GM23338 (cell line): ENCODE data around the gene MORN2.

Experiments used
- EZH2 ChIP-seq: fragments of 200-600 bp; sonication (generic); IDR thresholded peaks from one replicate; pipeline ENCODE4 v1.8.0; 2017; ENCODE audit warnings: antibody characterized with exemption, mild to moderate bottlenecking, low read depth; ENCODE audit not compliant: unreplicated experiment
- STAT1 ChIP-seq: IDR thresholded peaks from one replicate; pipeline ENCODE4 v1.6.1; 2016; ENCODE audit warnings: antibody characterized with exemption; ENCODE audit not compliant: unreplicated experiment
- ZNF114 ChIP-seq: fragments of 250-450 bp; sonication (Bioruptor Pico); IDR thresholded peaks from 2 replicates; pipeline ENCODE4 v1.5.0; 2020; ENCODE audit warnings: mild to moderate bottlenecking, moderate library complexity
- TF ChIP-seq, protein P1 (sequence below), 2 experiments: fragments of 200-600 bp in 1 of 2; sonication (generic) in 1 of 2; conservative IDR thresholded peaks; 2 replicates each; pipeline versions ENCODE4 v1.5.1 to v1.6.1; 2016 to 2017; ENCODE audit warnings: antibody characterized with exemption in 2 of 2, low read depth in 2 of 2, mild to moderate bottlenecking in 2 of 2, moderate library complexity in 1 of 2
- TF ChIP-seq, protein P2 (sequence below): IDR thresholded peaks from one replicate; pipeline ENCODE4 v1.6.1; 2018; ENCODE audit warnings: antibody characterized with exemption; ENCODE audit not compliant: unreplicated experiment

DNA sequence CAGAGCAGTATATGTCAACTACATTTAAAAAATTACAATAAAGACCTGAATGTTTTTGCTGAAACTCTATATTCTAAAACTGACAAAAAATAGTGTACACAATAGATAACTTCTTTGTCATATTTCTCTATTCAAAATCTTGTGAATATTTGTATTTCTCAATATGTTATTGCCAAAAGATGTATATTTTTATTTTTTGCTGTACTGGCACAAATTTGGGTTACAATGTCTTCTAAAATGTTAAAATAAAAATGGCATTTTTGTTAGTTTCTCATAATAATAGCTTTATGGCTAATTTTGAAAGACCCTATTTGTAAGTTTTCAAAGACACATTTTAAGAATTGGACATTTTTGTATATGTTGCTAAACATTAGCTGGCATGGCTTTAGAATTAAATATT is 13.3 kb downstream of the MORN2 start:
- TF ChIP-seq STAT1 (no peak), EZH2 (no peak), ZNF114 (CRISPR knock-in tag) (no peak)
- TF ChIP-seq, protein P1, sequence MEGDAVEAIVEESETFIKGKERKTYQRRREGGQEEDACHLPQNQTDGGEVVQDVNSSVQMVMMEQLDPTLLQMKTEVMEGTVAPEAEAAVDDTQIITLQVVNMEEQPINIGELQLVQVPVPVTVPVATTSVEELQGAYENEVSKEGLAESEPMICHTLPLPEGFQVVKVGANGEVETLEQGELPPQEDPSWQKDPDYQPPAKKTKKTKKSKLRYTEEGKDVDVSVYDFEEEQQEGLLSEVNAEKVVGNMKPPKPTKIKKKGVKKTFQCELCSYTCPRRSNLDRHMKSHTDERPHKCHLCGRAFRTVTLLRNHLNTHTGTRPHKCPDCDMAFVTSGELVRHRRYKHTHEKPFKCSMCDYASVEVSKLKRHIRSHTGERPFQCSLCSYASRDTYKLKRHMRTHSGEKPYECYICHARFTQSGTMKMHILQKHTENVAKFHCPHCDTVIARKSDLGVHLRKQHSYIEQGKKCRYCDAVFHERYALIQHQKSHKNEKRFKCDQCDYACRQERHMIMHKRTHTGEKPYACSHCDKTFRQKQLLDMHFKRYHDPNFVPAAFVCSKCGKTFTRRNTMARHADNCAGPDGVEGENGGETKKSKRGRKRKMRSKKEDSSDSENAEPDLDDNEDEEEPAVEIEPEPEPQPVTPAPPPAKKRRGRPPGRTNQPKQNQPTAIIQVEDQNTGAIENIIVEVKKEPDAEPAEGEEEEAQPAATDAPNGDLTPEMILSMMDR (conservative IDR thresholded peaks at IDR 0.05; ENCODE audit: low read depth in 2 of 2), result no peak
- TF ChIP-seq, protein P2, sequence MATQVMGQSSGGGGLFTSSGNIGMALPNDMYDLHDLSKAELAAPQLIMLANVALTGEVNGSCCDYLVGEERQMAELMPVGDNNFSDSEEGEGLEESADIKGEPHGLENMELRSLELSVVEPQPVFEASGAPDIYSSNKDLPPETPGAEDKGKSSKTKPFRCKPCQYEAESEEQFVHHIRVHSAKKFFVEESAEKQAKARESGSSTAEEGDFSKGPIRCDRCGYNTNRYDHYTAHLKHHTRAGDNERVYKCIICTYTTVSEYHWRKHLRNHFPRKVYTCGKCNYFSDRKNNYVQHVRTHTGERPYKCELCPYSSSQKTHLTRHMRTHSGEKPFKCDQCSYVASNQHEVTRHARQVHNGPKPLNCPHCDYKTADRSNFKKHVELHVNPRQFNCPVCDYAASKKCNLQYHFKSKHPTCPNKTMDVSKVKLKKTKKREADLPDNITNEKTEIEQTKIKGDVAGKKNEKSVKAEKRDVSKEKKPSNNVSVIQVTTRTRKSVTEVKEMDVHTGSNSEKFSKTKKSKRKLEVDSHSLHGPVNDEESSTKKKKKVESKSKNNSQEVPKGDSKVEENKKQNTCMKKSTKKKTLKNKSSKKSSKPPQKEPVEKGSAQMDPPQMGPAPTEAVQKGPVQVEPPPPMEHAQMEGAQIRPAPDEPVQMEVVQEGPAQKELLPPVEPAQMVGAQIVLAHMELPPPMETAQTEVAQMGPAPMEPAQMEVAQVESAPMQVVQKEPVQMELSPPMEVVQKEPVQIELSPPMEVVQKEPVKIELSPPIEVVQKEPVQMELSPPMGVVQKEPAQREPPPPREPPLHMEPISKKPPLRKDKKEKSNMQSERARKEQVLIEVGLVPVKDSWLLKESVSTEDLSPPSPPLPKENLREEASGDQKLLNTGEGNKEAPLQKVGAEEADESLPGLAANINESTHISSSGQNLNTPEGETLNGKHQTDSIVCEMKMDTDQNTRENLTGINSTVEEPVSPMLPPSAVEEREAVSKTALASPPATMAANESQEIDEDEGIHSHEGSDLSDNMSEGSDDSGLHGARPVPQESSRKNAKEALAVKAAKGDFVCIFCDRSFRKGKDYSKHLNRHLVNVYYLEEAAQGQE, result no peak
